ENCODE data around the gene GGTLC2. TPM values are rescaled to one million over a fixed set of nuclear protein-coding genes. Genes with fewer than 3 reads are reported as not detected.
"Not testable (repeated sequence)": the region's sequence is repeated elsewhere in the genome, so short reads cannot be mapped to it uniquely, and the experiment has no call there.

Gene GGTLC2
- total RNA-seq: not detected

- not testable (repeated sequence) for H3K27ac Mint-ChIP-seq; H3K4me1 Mint-ChIP-seq (ENCODE audit: low read depth); DNase-seq; H3K4me3 Mint-ChIP-seq; H3K9me3 Mint-ChIP-seq; ATAC-seq (replicated peaks in 1 of 2); H3K36me3 Mint-ChIP-seq (ENCODE audit: insufficient read depth in 2 of 2); H3K27me3 Mint-ChIP-seq (ENCODE audit: low read depth)
Measured at GRCh38 chr22:22644314-22644713, at the start of gene GGTLC2. TSS of gene GGTLC2 (plus strand) at chr22:22644614. CDS start at chr22:22646346, 1,732 bp downstream.

GRCh38 chr22:22595001-22595835 lies 49.2 kb upstream of the GGTLC2 start:
- DNase-seq (no peak), ATAC-seq (replicated peaks in 1 of 2) (no peak)

GRCh38 chr22:22598144-22598543 lies 46.3 kb upstream of the GGTLC2 start:
- Mint-ChIP-seq H3K27me3 (ENCODE audit: low read depth) (peaks cover 5% of the 10 kb centered on the region), H3K9me3 (no peaks in the 10 kb centered on the region), H3K4me1 (ENCODE audit: low read depth) (peaks cover 4% of the 10 kb centered on the region), H3K36me3 (ENCODE audit: insufficient read depth in 2 of 2) (no peaks in the 10 kb centered on the region), H3K27ac (no peak overlapping the region), H3K4me3 (no peak overlapping the region)
- DNase-seq (no peak), ATAC-seq (replicated peaks in 1 of 2) (no peak)

More at GRCh38 chr22:22595001-22595835, 49.2 kb upstream of the GGTLC2 start:
- H3K27ac Mint-ChIP-seq: no peak overlapping the region
- no peaks in the 10 kb centered on the region for H3K9me3 Mint-ChIP-seq
- peaks cover 4% of the 10 kb centered on the region for H3K4me1 Mint-ChIP-seq (ENCODE audit: low read depth)
- H3K4me3 Mint-ChIP-seq: no peak overlapping the region
- H3K36me3 Mint-ChIP-seq (ENCODE audit: insufficient read depth in 2 of 2): no peaks in the 10 kb centered on the region
- H3K27me3 Mint-ChIP-seq (ENCODE audit: low read depth): peaks cover 5% of the 10 kb centered on the region

- ATAC-seq (replicated peaks in 1 of 2): no peak
- no peaks in the 10 kb centered on the region for H3K9me3 Mint-ChIP-seq
- H3K4me1 Mint-ChIP-seq (ENCODE audit: low read depth): peaks cover under 1% of the 10 kb centered on the region
- no peaks in the 10 kb centered on the region for H3K36me3 Mint-ChIP-seq (ENCODE audit: insufficient read depth in 2 of 2)
- no peak for DNase-seq
- H3K27me3 Mint-ChIP-seq (ENCODE audit: low read depth): peaks cover 5% of the 10 kb centered on the region
- H3K4me3 Mint-ChIP-seq: no peak overlapping the region
- no peak overlapping the region for H3K27ac Mint-ChIP-seq
Measured at GRCh38 chr22:22599248-22599647, 45.2 kb upstream of the GGTLC2 start.

GRCh38 chr22:22600531-22601261 lies 43.7 kb upstream of the GGTLC2 start:
- Mint-ChIP-seq H3K27me3 (ENCODE audit: low read depth) (peaks cover 5% of the 10 kb centered on the region), H3K4me1 (ENCODE audit: low read depth) (no peaks in the 10 kb centered on the region), H3K9me3 (no peaks in the 10 kb centered on the region), H3K36me3 (ENCODE audit: insufficient read depth in 2 of 2) (no peaks in the 10 kb centered on the region), H3K4me3 (no peak overlapping the region), H3K27ac (no peak overlapping the region)
- no peak for ATAC-seq (replicated peaks in 1 of 2)
- no peak for DNase-seq

GRCh38 chr22:22603470-22603947 lies 40.9 kb upstream of the GGTLC2 start:
- no peaks in the 10 kb centered on the region for H3K36me3 Mint-ChIP-seq (ENCODE audit: insufficient read depth in 2 of 2)
- no peak overlapping the region for H3K4me3 Mint-ChIP-seq
- no peak for DNase-seq
- peaks cover 5% of the 10 kb centered on the region for H3K27me3 Mint-ChIP-seq (ENCODE audit: low read depth)
- H3K27ac Mint-ChIP-seq: no peak overlapping the region
- no peaks in the 10 kb centered on the region for H3K9me3 Mint-ChIP-seq
- ATAC-seq (replicated peaks in 1 of 2): no peak
- no peaks in the 10 kb centered on the region for H3K4me1 Mint-ChIP-seq (ENCODE audit: low read depth)

GRCh38 chr22:22604326-22605073 lies 39.9 kb upstream of the GGTLC2 start:
- no peak overlapping the region for H3K4me3 Mint-ChIP-seq
- no peak for ATAC-seq (replicated peaks in 1 of 2)

GRCh38 chr22:22605074-22605404 lies 39.4 kb upstream of the GGTLC2 start:
- Mint-ChIP-seq H3K27me3 (ENCODE audit: low read depth) (no peaks in the 10 kb centered on the region), H3K4me1 (ENCODE audit: low read depth) (no peaks in the 10 kb centered on the region), H3K9me3 (no peaks in the 10 kb centered on the region), H3K4me3 (no peak overlapping the region), H3K27ac (no peak overlapping the region), H3K36me3 (ENCODE audit: insufficient read depth in 2 of 2) (no peaks in the 10 kb centered on the region)
- DNase-seq: no peak
- no peak for ATAC-seq (replicated peaks in 1 of 2)

More at GRCh38 chr22:22604326-22605073, 39.9 kb upstream of the GGTLC2 start:
- H3K4me1 Mint-ChIP-seq (ENCODE audit: low read depth): no peaks in the 10 kb centered on the region
- no peak overlapping the region for H3K27ac Mint-ChIP-seq
- no peak for DNase-seq
- no peaks in the 10 kb centered on the region for H3K27me3 Mint-ChIP-seq (ENCODE audit: low read depth)
- no peaks in the 10 kb centered on the region for H3K36me3 Mint-ChIP-seq (ENCODE audit: insufficient read depth in 2 of 2)
- H3K9me3 Mint-ChIP-seq: no peaks in the 10 kb centered on the region

- not testable (repeated sequence) for H3K4me1 Mint-ChIP-seq (ENCODE audit: low read depth); H3K27me3 Mint-ChIP-seq (ENCODE audit: low read depth); ATAC-seq (replicated peaks in 1 of 2); H3K4me3 Mint-ChIP-seq; H3K27ac Mint-ChIP-seq; H3K36me3 Mint-ChIP-seq (ENCODE audit: insufficient read depth in 2 of 2); H3K9me3 Mint-ChIP-seq; DNase-seq
Measured at GRCh38 chr22:22608022-22608421, 36.4 kb upstream of the GGTLC2 start.

- no peak for DNase-seq
- Mint-ChIP-seq H3K4me3 (no peak overlapping the region), H3K9me3 (no peaks in the 10 kb centered on the region), H3K27me3 (ENCODE audit: low read depth) (no peaks in the 10 kb centered on the region), H3K4me1 (ENCODE audit: low read depth) (no peaks in the 10 kb centered on the region), H3K27ac (no peak overlapping the region), H3K36me3 (ENCODE audit: insufficient read depth in 2 of 2) (no peaks in the 10 kb centered on the region)
- ATAC-seq (replicated peaks in 1 of 2): no peak
Measured at GRCh38 chr22:22609291-22609690, 35.1 kb upstream of the GGTLC2 start.

GRCh38 chr22:22612516-22612915 lies 31.9 kb upstream of the GGTLC2 start:
- DNase-seq (no peak), ATAC-seq (replicated peaks in 1 of 2) (no peak)
- Mint-ChIP-seq H3K4me3 (no peak overlapping the region), H3K4me1 (ENCODE audit: low read depth) (peaks cover 12% of the 10 kb centered on the region), H3K27ac (no peak overlapping the region), H3K27me3 (ENCODE audit: low read depth) (peaks cover 5% of the 10 kb centered on the region), H3K9me3 (no peaks in the 10 kb centered on the region), H3K36me3 (ENCODE audit: insufficient read depth in 2 of 2) (no peaks in the 10 kb centered on the region)

- no peak for DNase-seq
- Mint-ChIP-seq H3K4me1 (ENCODE audit: low read depth) (peaks cover 12% of the 10 kb centered on the region), H3K27ac (no peak overlapping the region), H3K9me3 (no peaks in the 10 kb centered on the region), H3K36me3 (ENCODE audit: insufficient read depth in 2 of 2) (no peaks in the 10 kb centered on the region), H3K4me3 (no peak overlapping the region), H3K27me3 (ENCODE audit: low read depth) (peaks cover 5% of the 10 kb centered on the region)
- no peak for ATAC-seq (replicated peaks in 1 of 2)
Measured at GRCh38 chr22:22614065-22614464, 30.3 kb upstream of the GGTLC2 start.

GRCh38 chr22:22616636-22617035 lies 27.8 kb upstream of the GGTLC2 start:
- no peaks in the 10 kb centered on the region for H3K36me3 Mint-ChIP-seq (ENCODE audit: insufficient read depth in 2 of 2)
- peak overlapping the region in 1 of 2 donors; percentile 1 for H3K4me3 Mint-ChIP-seq
- DNase-seq: peak; percentile 12 to 15
- H3K27ac Mint-ChIP-seq: no peak overlapping the region
- peaks cover 5% of the 10 kb centered on the region for H3K27me3 Mint-ChIP-seq (ENCODE audit: low read depth)
- peak; percentile 71 to 75 for ATAC-seq (replicated peaks in 1 of 2)
- no peaks in the 10 kb centered on the region for H3K9me3 Mint-ChIP-seq
- peaks cover 12% of the 10 kb centered on the region for H3K4me1 Mint-ChIP-seq (ENCODE audit: low read depth)

All from activated T-cell treated with anti-CD3 and anti-CD28 coated beads, Interleukin-2, amount 50 U/mL, for 72 hours (primary cell).